Activated effector memory CD4-positive, alpha-beta T cell treated with anti-CD3 and anti-CD28 coated beads, Interleukin-2, amount 50 U/mL, for 16 hours (primary cell): ENCODE data around the gene AQR.
"Not testable (repeated sequence)": the region's sequence is repeated elsewhere in the genome, so short reads cannot be mapped to it uniquely, and the experiment has no call there.

Experiments
- DNase-seq: peaks from one replicate; pipeline ENCODE4 v3.0.0-alpha.2; 2020

The AQR gene

GRCh38 chr15:34810443-34811129, 159.0 kb downstream of the AQR start:
- DNase-seq = no peak

GRCh38 chr15:34809186-34809585, 160.4 kb downstream of the AQR start:
- no peak for DNase-seq

- DNase-seq = no peak
Measured at GRCh38 chr15:34808016-34808415, 161.5 kb downstream of the AQR start.

- DNase-seq = not testable (repeated sequence)
Measured at GRCh38 chr15:34807241-34807640, 162.3 kb downstream of the AQR start.

- DNase-seq = no peak
Measured at GRCh38 chr15:34804776-34805175, 164.8 kb downstream of the AQR start.

- no peak for DNase-seq
Measured at GRCh38 chr15:34804113-34804512, 165.4 kb downstream of the AQR start.

GRCh38 chr15:34802803-34803750, 166.5 kb downstream of the AQR start:
- DNase-seq = no peak

- no peak for DNase-seq
Measured at GRCh38 chr15:34802371-34802770, 167.2 kb downstream of the AQR start.
